Mesendoderm (in vitro differentiated cells): ENCODE measurements around the gene SEM1.
"Not testable (repeated sequence)": the region's sequence is repeated elsewhere in the genome, so short reads cannot be mapped to it uniquely, and the experiment has no call there.

Experiments
- DNase-seq: peaks from one replicate; pipeline ENCODE4 v3.0.0; 2013
- H2AK5ac ChIP-seq: 2 replicates; pipeline ENCODE4 v1.6.1; 2013; ENCODE audit warnings: low read length, inconsistent platforms
- H2BK120ac ChIP-seq: 2 replicates; pipeline ENCODE4 v1.6.1; 2013; ENCODE audit warnings: low read depth, mild to moderate bottlenecking, low read length, moderate library complexity, mixed read lengths
- H2BK15ac ChIP-seq: replicated peaks from 2 replicates; pipeline ENCODE4 v1.6.1; 2013; ENCODE audit warnings: low read depth, mild to moderate bottlenecking, moderate library complexity
- H2BK5ac ChIP-seq: 2 replicates; pipeline ENCODE4 v1.6.1; 2013; ENCODE audit warnings: low read length, inconsistent platforms
- H3K18ac ChIP-seq: 2 replicates; pipeline ENCODE4 v1.6.1; 2013; ENCODE audit warnings: mild to moderate bottlenecking, low read length, mixed read lengths
- H3K23ac ChIP-seq: one replicate; pipeline ENCODE4 v1.6.1; 2013; ENCODE audit warnings: low read length
- H3K27ac ChIP-seq: 2 replicates; pipeline ENCODE4 v1.5.1; 2013; ENCODE audit warnings: low read depth, mild to moderate bottlenecking, inconsistent platforms, low read length, moderate library complexity
- H3K27me3 ChIP-seq: 2 replicates; pipeline ENCODE4 v1.6.1; 2013; ENCODE audit warnings: low read length, control low read depth, mild to moderate bottlenecking, inconsistent platforms; ENCODE audit not compliant: insufficient read depth, poor library complexity
- H3K36me3 ChIP-seq: 2 replicates; pipeline ENCODE4 v1.6.1; 2013; ENCODE audit warnings: low read length, inconsistent platforms; ENCODE audit not compliant: control insufficient read depth, insufficient read depth
- H3K4ac ChIP-seq: one replicate; pipeline ENCODE4 v1.6.1; 2013; ENCODE audit warnings: low read depth, mild to moderate bottlenecking, low read length, moderate library complexity
- H3K4me1 ChIP-seq: 2 replicates; pipeline ENCODE4 v1.6.1; 2013; ENCODE audit warnings: low read depth, low read length, inconsistent platforms; ENCODE audit not compliant: control insufficient read depth
- H3K4me2 ChIP-seq: 2 replicates; pipeline ENCODE4 v1.6.1; 2013; ENCODE audit warnings: low read length
- H3K4me3 ChIP-seq: 2 replicates; pipeline ENCODE4 v1.5.1; 2013; ENCODE audit warnings: mild to moderate bottlenecking, low read length
- H3K56ac ChIP-seq: one replicate; pipeline ENCODE4 v1.6.1; 2013; ENCODE audit warnings: low read length
- H3K79me1 ChIP-seq: 2 replicates; pipeline ENCODE4 v1.6.1; 2013; ENCODE audit warnings: low read length, inconsistent platforms
- H3K79me2 ChIP-seq: 2 replicates; pipeline ENCODE4 v1.6.1; 2013; ENCODE audit warnings: mild to moderate bottlenecking, low read length; ENCODE audit not compliant: control insufficient read depth, insufficient read depth
- H3K9ac ChIP-seq: 2 replicates; pipeline ENCODE4 v1.6.1; 2013; ENCODE audit warnings: low read length, inconsistent platforms
- H4K5ac ChIP-seq: one replicate; pipeline ENCODE4 v1.6.1; 2013; ENCODE audit warnings: low read length
- H4K8ac ChIP-seq: one replicate; pipeline ENCODE4 v1.6.1; 2013; ENCODE audit warnings: low read depth, mild to moderate bottlenecking, control low read depth, low read length, moderate library complexity
- WGBS: extraction: QIAGEN DNeasy Blood & Tissue Kit; methylation state at CpG from one replicate; pipeline ENCODE4 v1.1.7; 2013; ENCODE audit warnings: low lambda C conversion rate, missing lambda C conversion rate; ENCODE audit not compliant: insufficient coverage; ENCODE audit errors: extremely low coverage; 5-methylcytosine and 5-hydroxymethylcytosine counted together

Gene SEM1

GRCh38 chr7:96727534-96728088 lies 18.0 kb upstream of the SEM1 start:
- Histone ChIP-seq H4K5ac (no peak overlapping the region), H4K8ac (no peak overlapping the region), H3K4me1 (no peaks in the 10 kb centered on the region), H3K79me2 (no peaks in the 10 kb centered on the region), H3K79me1 (no peaks in the 10 kb centered on the region), H2BK120ac (no peak overlapping the region), H3K36me3 (no peaks in the 10 kb centered on the region), H3K4ac (no peak overlapping the region), H2BK15ac (no peak overlapping the region), H2BK5ac (no peak overlapping the region), H3K4me2 (no peak overlapping the region), H3K27me3 (no peaks in the 10 kb centered on the region), H3K56ac (no peak overlapping the region), H3K4me3 (no peak overlapping the region), H3K18ac (no peak overlapping the region), H3K27ac (no peak overlapping the region), H2AK5ac (no peak overlapping the region), H3K23ac (no peak overlapping the region), H3K9ac (no peak overlapping the region)
- no CpG with 5 or more reads among the region's 3 CpGs for WGBS
- no peak for DNase-seq

GRCh38 chr7:96723622-96724021 lies 14.0 kb upstream of the SEM1 start:
- Histone ChIP-seq H3K27ac (no peak overlapping the region), H3K4me1 (no peaks in the 10 kb centered on the region), H3K79me1 (no peaks in the 10 kb centered on the region), H3K4me2 (no peak overlapping the region), H3K27me3 (no peaks in the 10 kb centered on the region), H4K8ac (no peak overlapping the region), H3K79me2 (no peaks in the 10 kb centered on the region), H3K23ac (no peak overlapping the region), H3K4me3 (no peak overlapping the region), H3K36me3 (no peaks in the 10 kb centered on the region), H3K9ac (no peak overlapping the region), H2BK120ac (no peak overlapping the region), H2AK5ac (no peak overlapping the region), H2BK5ac (no peak overlapping the region), H4K5ac (no peak overlapping the region), H3K18ac (no peak overlapping the region), H3K4ac (no peak overlapping the region), H2BK15ac (no peak overlapping the region), H3K56ac (no peak overlapping the region)
- DNase-seq, result no peak
- WGBS, result no CpG with 5 or more reads among the region's 4 CpGs

- H2BK15ac ChIP-seq, H2AK5ac ChIP-seq, H3K56ac ChIP-seq, H4K8ac ChIP-seq, H3K27me3 ChIP-seq, H3K27ac ChIP-seq, H4K5ac ChIP-seq, H3K4me1 ChIP-seq, H3K23ac ChIP-seq, H3K18ac ChIP-seq, H3K79me2 ChIP-seq, H2BK120ac ChIP-seq, H3K9ac ChIP-seq, H3K36me3 ChIP-seq, H3K4me2 ChIP-seq, DNase-seq, H3K4me3 ChIP-seq, H2BK5ac ChIP-seq, H3K4ac ChIP-seq, H3K79me1 ChIP-seq: not testable (repeated sequence)
- WGBS, result no CpG with 5 or more reads among the region's 2 CpGs
Measured at GRCh38 chr7:96722928-96723327, 13.3 kb upstream of the SEM1 start.

GRCh38 chr7:96720843-96721242 lies 11.2 kb upstream of the SEM1 start:
- H3K23ac ChIP-seq, result no peak overlapping the region
- H3K9ac ChIP-seq, result no peak overlapping the region
- no peak overlapping the region for H3K18ac ChIP-seq
- H3K56ac ChIP-seq, result no peak overlapping the region
- H2BK15ac ChIP-seq, result no peak overlapping the region
- H3K4me2 ChIP-seq, result no peak overlapping the region
- no peaks in the 10 kb centered on the region for H3K36me3 ChIP-seq
- H3K4me1 ChIP-seq, result no peaks in the 10 kb centered on the region
- H3K27me3 ChIP-seq, result no peaks in the 10 kb centered on the region
- no peak overlapping the region for H4K5ac ChIP-seq
- no CpG with 5 or more reads among the region's 2 CpGs for WGBS
- H3K27ac ChIP-seq, result no peak overlapping the region
- no peak overlapping the region for H3K4ac ChIP-seq
- H2AK5ac ChIP-seq, result no peak overlapping the region
- H2BK5ac ChIP-seq, result no peak overlapping the region
- no peak for DNase-seq
- H3K79me1 ChIP-seq, result no peaks in the 10 kb centered on the region
- no peak overlapping the region for H2BK120ac ChIP-seq
- no peak overlapping the region for H3K4me3 ChIP-seq
- H4K8ac ChIP-seq, result no peak overlapping the region
- H3K79me2 ChIP-seq, result no peaks in the 10 kb centered on the region

GRCh38 chr7:96719164-96719563 lies 9.5 kb upstream of the SEM1 start:
- H2BK120ac ChIP-seq, result no peak overlapping the region

More at GRCh38 chr7:96719164-96719563, 9.5 kb upstream of the SEM1 start:
- Histone ChIP-seq H3K4me1 (no peaks in the 10 kb centered on the region), H3K79me1 (no peaks in the 10 kb centered on the region), H3K27me3 (no peaks in the 10 kb centered on the region), H4K8ac (no peak overlapping the region), H3K36me3 (no peaks in the 10 kb centered on the region), H3K79me2 (no peaks in the 10 kb centered on the region), H3K4me2 (no peak overlapping the region), H4K5ac (no peak overlapping the region), H3K56ac (no peak overlapping the region), H3K4me3 (no peak overlapping the region), H3K18ac (no peak overlapping the region), H2BK15ac (no peak overlapping the region), H3K23ac (no peak overlapping the region), H3K27ac (no peak overlapping the region), H2BK5ac (no peak overlapping the region), H3K9ac (no peak overlapping the region), H2AK5ac (no peak overlapping the region), H3K4ac (no peak overlapping the region)
- no peak for DNase-seq
- no CpG with 5 or more reads among the region's 4 CpGs for WGBS
